NCI-H1092 treated with DMSO at 0.1 percent for 48 hours (cell line): ENCODE data around the gene HAL.

Source experiments
- DNase-seq: peaks from one replicate; lab custom pipeline; 2025; lab: John Stamatoyannopoulos, UW

The HAL gene

DNA sequence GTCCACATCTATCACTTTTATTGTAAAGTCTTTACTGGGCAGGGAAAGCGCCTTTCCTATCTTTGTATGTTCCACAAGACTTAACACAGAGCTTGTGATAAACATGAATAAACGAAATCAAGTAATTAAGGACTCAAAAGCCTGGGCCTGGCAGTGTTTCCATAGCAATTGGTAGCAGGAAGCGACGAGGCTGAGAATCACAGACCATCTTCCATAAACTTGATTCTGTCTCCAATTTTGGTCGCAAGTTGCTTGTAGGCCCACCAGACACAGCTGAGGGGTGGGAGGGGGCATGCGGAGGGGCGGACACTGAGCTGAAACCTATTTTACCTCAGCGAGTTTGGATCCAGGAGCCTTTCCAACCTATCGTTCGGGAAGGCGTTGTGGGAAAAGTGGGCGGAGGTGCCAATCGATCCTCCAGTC lies 54.0 kb downstream of the HAL start:
- DNase-seq, result no peak

DNA sequence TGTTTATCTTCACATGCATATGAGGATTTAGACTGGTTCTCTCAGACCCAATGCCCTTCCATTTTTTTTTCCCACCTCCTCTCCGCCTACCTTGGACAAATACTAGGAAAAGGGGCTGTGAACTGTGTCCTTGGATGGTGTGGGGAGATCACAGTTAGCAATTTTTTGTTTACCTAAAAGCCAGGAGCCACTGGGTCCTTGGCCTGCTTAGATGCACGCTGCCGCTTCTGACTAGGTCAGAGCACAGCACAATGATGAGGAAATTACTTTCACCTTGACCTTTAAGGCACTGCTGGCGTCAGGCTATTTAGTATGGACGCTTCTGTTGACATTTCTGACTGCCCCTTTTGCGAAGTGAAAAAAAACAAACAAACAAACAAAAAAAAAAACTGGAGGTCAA lies 55.6 kb downstream of the HAL start:
- DNase-seq, result no peak
